Keratinocyte (primary cell): ENCODE measurements around the gene SND1. TPM values are rescaled to one million over a fixed set of nuclear protein-coding genes. Genes with fewer than 3 reads are reported as not detected.
A peak's percentile ranks its signal among the peaks of the same experiment; 100 is the strongest.

Source experiments
- DNase-seq: peaks from one replicate; pipeline ENCODE4 v3.0.0-alpha.2; 2011; ENCODE audit warnings: low read depth, missing footprints, low spot score
- FAIRE-seq: peaks from 2 replicates; lab custom pipeline; 2011; peaks lifted over from hg19 to GRCh38; lab: Jason Lieb, UNC
- H2AFZ ChIP-seq: 2 replicates; pipeline ENCODE4 v1.6.0; 2012; ENCODE audit warnings: low read length, control low read depth, inconsistent platforms; ENCODE audit not compliant: control insufficient read depth
- H3K27ac ChIP-seq: 2 replicates; pipeline ENCODE4 v1.5.1; 2011; ENCODE audit warnings: low read length; ENCODE audit not compliant: control insufficient read depth, insufficient read depth
- H3K27me3 ChIP-seq: 3 replicates; pipeline ENCODE4 v1.6.0; 2011; ENCODE audit warnings: low read length; ENCODE audit not compliant: control insufficient read depth, insufficient read depth; ENCODE audit errors: extremely low read depth
- H3K36me3 ChIP-seq, 2 experiments: 2 replicates in 1 of 2; 3 replicates in 1 of 2; pipeline ENCODE4 v1.5.1; 2011; ENCODE audit warnings: low read length in 2 of 2, mild to moderate bottlenecking in 1 of 2; ENCODE audit not compliant: control insufficient read depth in 2 of 2, insufficient read depth in 2 of 2; ENCODE audit errors: extremely low read depth in 1 of 2
- H3K4me1 ChIP-seq: 3 replicates; pipeline ENCODE4 v1.5.1; 2011; ENCODE audit warnings: low read length; ENCODE audit not compliant: control insufficient read depth, insufficient read depth; ENCODE audit errors: extremely low read depth
- H3K4me2 ChIP-seq: 3 replicates; pipeline ENCODE4 v1.6.0; 2011; ENCODE audit warnings: low read depth, low read length; ENCODE audit not compliant: control insufficient read depth, insufficient read depth; ENCODE audit errors: extremely low read depth
- H3K4me3 ChIP-seq, 3 experiments: fragments of 200-600 bp in 1 of 3; sonication (generic) in 1 of 3; 2 replicates in 2 of 3; 3 replicates in 1 of 3; pipeline ENCODE4 v1.5.1; 2011 to 2016; ENCODE audit warnings: low read length in 3 of 3, mild to moderate bottlenecking in 3 of 3, control low read depth in 2 of 3, inconsistent platforms in 1 of 3, low read depth in 1 of 3, mixed read lengths in 1 of 3, mixed run types in 1 of 3, moderate library complexity in 1 of 3; ENCODE audit not compliant: control insufficient read depth in 2 of 3, insufficient read depth in 2 of 3; ENCODE audit errors: extremely low read depth in 1 of 3
- H3K79me2 ChIP-seq: 2 replicates; pipeline ENCODE4 v1.6.0; 2012; ENCODE audit warnings: low read length; ENCODE audit not compliant: control insufficient read depth, insufficient read depth
- H3K9ac ChIP-seq: 3 replicates; pipeline ENCODE4 v1.6.0; 2011; ENCODE audit warnings: low read length; ENCODE audit not compliant: control insufficient read depth, insufficient read depth; ENCODE audit errors: extremely low read depth
- H3K9me1 ChIP-seq: 3 replicates; pipeline ENCODE4 v1.6.0; 2011; ENCODE audit warnings: low read length; ENCODE audit not compliant: control insufficient read depth, insufficient read depth; ENCODE audit errors: extremely low read depth
- H3K9me3 ChIP-seq: 2 replicates; pipeline ENCODE4 v1.5.1; 2012; ENCODE audit warnings: low read depth, low read length; ENCODE audit not compliant: control insufficient read depth
- H4K20me1 ChIP-seq: 3 replicates; pipeline ENCODE4 v1.6.0; 2011; ENCODE audit warnings: low read length; ENCODE audit not compliant: control insufficient read depth, insufficient read depth; ENCODE audit errors: extremely low read depth
- EZH2 ChIP-seq: IDR thresholded peaks from one replicate; pipeline ENCODE4 v1.6.1; 2012; ENCODE audit warnings: inconsistent platforms, mild to moderate bottlenecking, low read length, moderate library complexity
- dilution Hi-C: fragments of 300-500 bp; cut with MboI; formaldehyde crosslinking; loops from one replicate; pipeline ENCODE4 v1.7.0; 2020; ENCODE audit warnings: low sequenced_read_pairs; ENCODE audit not compliant: extremely low pct_ligation_motif_present
- polyA plus RNA-seq, 5 experiments: library from polyadenylated mRNA; depleted of rRNA in 3 of 5; stranded (reverse) in 3 of 5; stranded (forward) in 1 of 5; unstranded in 1 of 5; fragments of >200 nt; gene quantifications; 1 replicate in 1 of 5; 2 replicates in 3 of 5; 3 replicates in 1 of 5; pipeline versions ENCODE4 v1.2.1 to v1.2.3, GENCODE V29; 2011 to 2012; ENCODE audit warnings: missing spikeins in 2 of 5, low read depth in 1 of 5, low replicate concordance in 1 of 5
- TF ChIP-seq, protein P1 (sequence below), 3 experiments: IDR thresholded peaks in 1 of 3; conservative IDR thresholded peaks in 1 of 3; optimal IDR thresholded peaks in 1 of 3; 2 replicates in 2 of 3; 3 replicates in 1 of 3; pipeline versions ENCODE3 to v1.5.1; 2011; ENCODE audit warnings: low read length in 3 of 3, mild to moderate bottlenecking in 3 of 3, moderate library complexity in 2 of 3, control low read depth in 1 of 3, inconsistent platforms in 1 of 3; ENCODE audit not compliant: insufficient read depth in 2 of 3; ENCODE audit errors: extremely low read depth in 1 of 3

The SND1 gene
- polyA plus RNA-seq, 1 donor (not counting 4 experiments of a cell fraction or from before 2014, with no cell fraction given), result 140 TPM

DNA sequence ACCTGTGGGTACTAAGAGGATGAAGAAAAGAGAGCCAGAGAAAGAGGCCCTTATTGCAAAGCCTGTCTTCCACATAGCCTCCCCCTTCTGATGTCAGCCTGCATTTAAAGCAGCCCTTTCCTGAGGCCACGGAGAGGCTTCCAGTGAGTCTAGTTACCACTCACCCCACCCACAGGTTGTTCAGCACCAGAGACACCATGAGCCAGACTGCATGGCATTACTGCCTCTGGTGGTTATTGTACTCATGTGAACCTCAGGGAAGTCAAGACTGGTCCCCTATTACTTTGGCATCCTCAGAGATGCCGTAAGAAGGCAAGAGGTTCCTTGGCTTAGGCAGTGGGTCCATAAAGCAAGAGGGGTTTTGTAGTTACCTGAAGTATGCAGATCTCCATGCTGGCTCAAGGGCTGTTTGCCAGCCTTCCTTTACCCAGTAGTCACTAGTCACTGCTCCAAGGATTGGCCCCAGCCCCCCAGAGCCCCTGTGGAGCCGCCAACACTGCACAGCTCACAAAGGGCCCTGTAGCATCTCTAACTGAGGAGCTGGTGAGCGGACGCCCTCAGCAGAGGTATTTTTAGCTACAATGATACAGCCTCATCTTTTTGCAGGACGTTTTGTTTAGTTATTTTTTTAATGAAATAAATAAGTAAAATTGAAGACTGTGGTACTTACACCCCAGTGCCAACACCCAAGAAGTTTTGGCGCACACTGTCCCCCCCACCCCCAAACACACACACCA lies 358.6 kb downstream of the SND1 start:
- TF ChIP-seq, protein P1, sequence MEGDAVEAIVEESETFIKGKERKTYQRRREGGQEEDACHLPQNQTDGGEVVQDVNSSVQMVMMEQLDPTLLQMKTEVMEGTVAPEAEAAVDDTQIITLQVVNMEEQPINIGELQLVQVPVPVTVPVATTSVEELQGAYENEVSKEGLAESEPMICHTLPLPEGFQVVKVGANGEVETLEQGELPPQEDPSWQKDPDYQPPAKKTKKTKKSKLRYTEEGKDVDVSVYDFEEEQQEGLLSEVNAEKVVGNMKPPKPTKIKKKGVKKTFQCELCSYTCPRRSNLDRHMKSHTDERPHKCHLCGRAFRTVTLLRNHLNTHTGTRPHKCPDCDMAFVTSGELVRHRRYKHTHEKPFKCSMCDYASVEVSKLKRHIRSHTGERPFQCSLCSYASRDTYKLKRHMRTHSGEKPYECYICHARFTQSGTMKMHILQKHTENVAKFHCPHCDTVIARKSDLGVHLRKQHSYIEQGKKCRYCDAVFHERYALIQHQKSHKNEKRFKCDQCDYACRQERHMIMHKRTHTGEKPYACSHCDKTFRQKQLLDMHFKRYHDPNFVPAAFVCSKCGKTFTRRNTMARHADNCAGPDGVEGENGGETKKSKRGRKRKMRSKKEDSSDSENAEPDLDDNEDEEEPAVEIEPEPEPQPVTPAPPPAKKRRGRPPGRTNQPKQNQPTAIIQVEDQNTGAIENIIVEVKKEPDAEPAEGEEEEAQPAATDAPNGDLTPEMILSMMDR (optimal IDR thresholded peaks at IDR 0.05 in 1 of 3, IDR thresholded peaks at IDR 0.05 in 1 of 3, conservative IDR thresholded peaks at IDR 0.05 in 1 of 3; ENCODE audit: extremely low read depth in 1 of 3, insufficient read depth in 2 of 3, low read length in 3 of 3), result peak in 2 of 3 experiments; percentile 17
- TF ChIP-seq EZH2, result no peak
- FAIRE-seq (no peak), DNase-seq (no peak)
- no peaks in the 10 kb centered on the region for H3K27me3 ChIP-seq
- dilution Hi-C loops, result no loop called here
- no peaks in the 10 kb centered on the region for H3K9me3 ChIP-seq
- no peak overlapping the region for H3K9ac ChIP-seq
- H3K79me2 ChIP-seq, result no peaks in the 10 kb centered on the region
- H4K20me1 ChIP-seq, result no peaks in the 10 kb centered on the region
- no peak overlapping the region for H3K27ac ChIP-seq
- no peak overlapping the region for H3K4me2 ChIP-seq
- no peak overlapping the region for H2AFZ ChIP-seq
- no peaks in the 10 kb centered on the region for H3K9me1 ChIP-seq
- peaks cover 12 to 21% of the 10 kb centered on the region in 2 experiments for H3K36me3 ChIP-seq
- H3K4me1 ChIP-seq, result peaks cover 13% of the 10 kb centered on the region
- H3K4me3 ChIP-seq, result no peak overlapping the region

DNA sequence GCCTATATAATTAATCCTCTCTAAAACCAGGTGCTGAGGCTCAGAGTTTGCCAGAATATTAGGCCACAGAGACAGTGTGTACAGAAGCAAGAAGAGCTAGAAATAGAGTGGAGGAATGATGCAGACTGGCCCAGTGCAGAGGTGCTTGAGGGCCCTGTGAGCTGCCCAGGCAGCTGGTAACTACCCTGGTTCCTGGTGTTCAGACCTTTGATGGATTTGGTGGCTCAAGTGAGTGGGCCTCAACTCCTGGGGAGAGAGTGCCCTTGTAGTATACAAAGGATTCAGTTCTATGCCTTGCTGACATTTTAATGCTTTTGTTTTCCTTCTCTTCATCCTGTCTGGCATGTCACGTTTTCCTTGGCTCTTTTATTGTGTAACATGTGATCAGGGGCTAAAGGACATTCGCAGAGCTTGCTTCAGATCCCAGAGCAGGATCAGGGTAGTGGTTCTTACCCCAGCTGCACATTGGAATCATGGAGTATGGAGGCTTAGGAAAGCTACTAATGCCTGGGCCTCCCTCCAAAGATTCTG lies 359.2 kb downstream of the SND1 start:
- dilution Hi-C loops, result no loop called here

More for the DNA sequence above, 359.2 kb downstream of the SND1 start:
- Histone ChIP-seq H3K9me3 (no peaks in the 10 kb centered on the region), H3K4me1 (peaks cover 13% of the 10 kb centered on the region), H3K79me2 (no peaks in the 10 kb centered on the region), H3K36me3 (peaks cover 12 to 16% of the 10 kb centered on the region in 2 experiments), H4K20me1 (no peaks in the 10 kb centered on the region), H3K4me3 (no peak overlapping the region), H3K9me1 (no peaks in the 10 kb centered on the region), H3K4me2 (no peak overlapping the region), H3K27me3 (no peaks in the 10 kb centered on the region), H3K9ac (no peak overlapping the region), H2AFZ (no peak overlapping the region), H3K27ac (no peak overlapping the region)
- FAIRE-seq (no peak), DNase-seq (no peak)
- TF ChIP-seq EZH2, result no peak
- TF ChIP-seq, protein P1 (optimal IDR thresholded peaks at IDR 0.05 in 1 of 3, IDR thresholded peaks at IDR 0.05 in 1 of 3, conservative IDR thresholded peaks at IDR 0.05 in 1 of 3; ENCODE audit: extremely low read depth in 1 of 3, insufficient read depth in 2 of 3, low read length in 3 of 3), result no peak
